ENCODE data around the gene RND3. TPM values are rescaled to one million over a fixed set of nuclear protein-coding genes. Genes with fewer than 3 reads are reported as not detected.

The RND3 gene
- total RNA-seq, 4 donors from 2014 or later = 21.8 to 73.5 (median 26.3) TPM

- TF ChIP-seq EP300 (IDR thresholded peaks at IDR 0.05) (no peak), CTCF (IDR thresholded peaks at IDR 0.05) (no peak), POLR2A (IDR thresholded peaks at IDR 0.05) (no peak)
- Histone ChIP-seq H3K27me3 (no peaks in the 10 kb centered on the region), H3K4me1 (peaks cover 0 to 72% (median 37%) of the 10 kb centered on the region in 4 donors), H3K36me3 (peaks cover 0 to 51% (median 0%) of the 10 kb centered on the region in 3 donors), H3K9me3 (no peaks in the 10 kb centered on the region), H3K4me3 (no peak overlapping the region), H3K27ac (peak overlapping the region in 2 of 4 donors; percentile 80 to 99)
- no peak for DNase-seq (ENCODE audit: low spot score in 2 of 2)
- 53 to 63% methylated on average over 3 of the region's 3 CpGs for WGBS, 2 donors
These were observed 15.5 kb downstream of the RND3 start for GRCh38 chr2:150471813-150472510.

- TF ChIP-seq CTCF (IDR thresholded peaks at IDR 0.05) (no peak), EP300 (IDR thresholded peaks at IDR 0.05) (no peak), POLR2A (IDR thresholded peaks at IDR 0.05) (no peak)
- no peak overlapping the region for H3K27ac ChIP-seq
- DNase-seq (ENCODE audit: low spot score in 2 of 2) = no peak
- peaks cover 0 to 51% (median 0%) of the 10 kb centered on the region in 3 donors for H3K36me3 ChIP-seq
- H3K9me3 ChIP-seq = no peaks in the 10 kb centered on the region
- WGBS, 2 donors = 90 to 91% methylated on average over 5 of the region's 5 CpGs
- no peaks in the 10 kb centered on the region for H3K27me3 ChIP-seq
- H3K4me3 ChIP-seq = no peak overlapping the region
- H3K4me1 ChIP-seq = peaks cover 0 to 71% (median 29%) of the 10 kb centered on the region in 4 donors
These were observed 17.0 kb downstream of the RND3 start for GRCh38 chr2:150470435-150470834.

GRCh38 chr2:150469706-150470274 lies 17.7 kb downstream of the RND3 start:
- H3K4me1 ChIP-seq = peaks cover 0 to 70% (median 24%) of the 10 kb centered on the region in 4 donors
- DNase-seq (ENCODE audit: low spot score in 2 of 2) = no peak
- H3K36me3 ChIP-seq = peaks cover 0 to 51% (median 0%) of the 10 kb centered on the region in 3 donors
- 85% methylated on average over 14 of the region's 14 CpGs for WGBS, 2 donors
- H3K4me3 ChIP-seq = no peak overlapping the region
- H3K27me3 ChIP-seq = no peaks in the 10 kb centered on the region
- H3K27ac ChIP-seq = no peak overlapping the region
- no peaks in the 10 kb centered on the region for H3K9me3 ChIP-seq
- TF ChIP-seq CTCF (IDR thresholded peaks at IDR 0.05) = no peak
- no peak for TF ChIP-seq EP300 (IDR thresholded peaks at IDR 0.05)
- no peak for TF ChIP-seq POLR2A (IDR thresholded peaks at IDR 0.05)

GRCh38 chr2:150468350-150468960 lies 19.0 kb downstream of the RND3 start:
- H3K36me3 ChIP-seq = peaks cover 0 to 51% (median 0%) of the 10 kb centered on the region in 3 donors
- peaks cover 0 to 62% (median 17%) of the 10 kb centered on the region in 4 donors for H3K4me1 ChIP-seq
- H3K27me3 ChIP-seq = no peaks in the 10 kb centered on the region
- TF ChIP-seq EP300 (IDR thresholded peaks at IDR 0.05) (no peak), POLR2A (IDR thresholded peaks at IDR 0.05) (no peak), CTCF (IDR thresholded peaks at IDR 0.05) (no peak)
- DNase-seq (ENCODE audit: low spot score in 2 of 2) = no peak
- 81 to 83% methylated on average over 7 of the region's 7 CpGs for WGBS, 2 donors
- peak overlapping the region in 2 of 4 donors; percentile 5 to 37 for H3K27ac ChIP-seq
- H3K4me3 ChIP-seq = no peak overlapping the region
- H3K9me3 ChIP-seq = no peaks in the 10 kb centered on the region

GRCh38 chr2:150467621-150467963 lies 19.9 kb downstream of the RND3 start:
- Histone ChIP-seq H3K27ac (peak overlapping the region in 3 of 4 donors; percentile 23 to 77 (median 76)), H3K36me3 (peaks cover 0 to 46% (median 0%) of the 10 kb centered on the region in 3 donors), H3K9me3 (no peaks in the 10 kb centered on the region), H3K4me1 (peaks cover 0 to 53% (median 12%) of the 10 kb centered on the region in 4 donors), H3K27me3 (no peaks in the 10 kb centered on the region), H3K4me3 (no peak overlapping the region)
- TF ChIP-seq CTCF (IDR thresholded peaks at IDR 0.05) (no peak), POLR2A (IDR thresholded peaks at IDR 0.05) (no peak), EP300 (IDR thresholded peaks at IDR 0.05) (no peak)
- DNase-seq (ENCODE audit: low spot score in 2 of 2) = no peak
- 73 to 79% methylated on average over 2 of the region's 2 CpGs for WGBS, 2 donors

Data from tibial nerve (tissue), 4 donors.